Activated CD4-positive, alpha-beta T cell treated with anti-CD3 and anti-CD28 coated beads, Interleukin-2, Interleukin-4, amounts not matched to agents 100 ng/mL and 50 ng/mL, durations not matched to agents 16 hours and 8 hours (primary cell): ENCODE results near the gene CGB2.

ENCODE experiments used
- DNase-seq: peaks from one replicate; pipeline ENCODE4 v3.0.0-alpha.2; 2020; ENCODE audit warnings: low spot score

CGB2 gene

GRCh38 chr19:49067554-49067953, 35.9 kb downstream of the CGB2 start:
- no peak for DNase-seq

GRCh38 chr19:49069026-49069425, 37.3 kb downstream of the CGB2 start:
- DNase-seq = no peak

GRCh38 chr19:49070416-49070815, 38.7 kb downstream of the CGB2 start:
- no peak for DNase-seq

- DNase-seq = no peak
These were observed 40.3 kb downstream of the CGB2 start for GRCh38 chr19:49071860-49072547.

GRCh38 chr19:49073514-49074378, 42.1 kb downstream of the CGB2 start:
- no peak for DNase-seq

- DNase-seq = peak; percentile 15
These were observed 43.2 kb downstream of the CGB2 start for GRCh38 chr19:49074869-49075268.

GRCh38 chr19:49080392-49080791, 48.7 kb downstream of the CGB2 start:
- no peak for DNase-seq

- no peak for DNase-seq
These were observed 49.6 kb downstream of the CGB2 start for GRCh38 chr19:49081273-49081672.
